ENCODE measurements around the gene CFAP97D2. TPM values are rescaled to one million over a fixed set of nuclear protein-coding genes. Genes with fewer than 3 reads are reported as not detected.

The CFAP97D2 gene
- total and polyA plus RNA-seq, 12 donors, result not detected

DNA sequence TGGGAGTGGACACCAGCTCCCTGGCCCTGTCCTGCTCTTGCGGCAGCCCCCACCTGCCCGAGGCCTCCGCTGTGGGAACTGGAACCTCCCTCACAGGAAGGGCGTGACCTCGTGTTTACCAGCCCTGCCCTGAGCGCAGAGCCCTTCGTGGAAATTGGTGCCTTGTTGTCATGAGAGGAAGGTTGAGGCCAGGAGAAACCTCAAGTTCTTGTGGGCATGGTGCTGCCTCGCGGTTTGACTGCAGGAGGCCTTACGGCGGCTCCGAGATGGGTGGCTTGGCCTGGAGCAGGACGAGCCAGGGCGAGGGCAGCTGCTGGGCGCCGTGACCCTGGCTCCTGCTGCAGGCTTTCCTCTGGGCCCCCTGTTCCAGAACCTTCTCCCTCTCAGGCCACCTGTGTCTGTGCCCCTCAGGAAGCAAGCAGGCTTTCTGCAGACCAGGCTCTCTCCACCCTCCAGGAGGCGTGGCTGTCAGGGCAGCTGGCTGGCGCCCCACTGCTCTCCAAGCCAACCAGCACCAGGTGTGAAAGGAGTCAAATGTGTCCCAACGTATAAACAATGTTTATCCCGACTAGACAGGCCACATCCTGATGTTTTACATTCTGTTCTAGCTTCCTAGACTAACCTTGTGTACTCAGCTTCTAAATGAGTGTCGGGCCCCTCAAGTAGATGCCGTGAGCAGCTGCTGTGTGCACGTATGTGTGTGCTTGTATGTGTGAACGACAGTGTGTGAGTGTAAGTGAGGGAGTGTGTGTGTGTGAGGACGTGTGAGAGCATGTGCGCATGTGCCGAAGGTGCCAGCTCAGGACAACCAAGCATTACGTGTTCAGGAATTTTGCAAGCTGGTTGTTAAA is 36.2 kb upstream of the CFAP97D2 start:
- DNase-seq, result no peak
- Histone ChIP-seq H3K4me3 (no peak overlapping the region), H3K4me1 (peaks cover 0 to 45% (median 0%) of the 10 kb centered on the region in 9 donors), H3K27ac (peak overlapping the region in 1 of 10 donors; percentile 61), H3K36me3 (no peaks in the 10 kb centered on the region), H3K27me3 (peaks cover 0 to 14% (median 0%) of the 10 kb centered on the region in 7 donors), H3K9me3 (no peaks in the 10 kb centered on the region)
- intact Hi-C loops (cut with DNase I), result no loop called here
- TF ChIP-seq, protein P1, sequence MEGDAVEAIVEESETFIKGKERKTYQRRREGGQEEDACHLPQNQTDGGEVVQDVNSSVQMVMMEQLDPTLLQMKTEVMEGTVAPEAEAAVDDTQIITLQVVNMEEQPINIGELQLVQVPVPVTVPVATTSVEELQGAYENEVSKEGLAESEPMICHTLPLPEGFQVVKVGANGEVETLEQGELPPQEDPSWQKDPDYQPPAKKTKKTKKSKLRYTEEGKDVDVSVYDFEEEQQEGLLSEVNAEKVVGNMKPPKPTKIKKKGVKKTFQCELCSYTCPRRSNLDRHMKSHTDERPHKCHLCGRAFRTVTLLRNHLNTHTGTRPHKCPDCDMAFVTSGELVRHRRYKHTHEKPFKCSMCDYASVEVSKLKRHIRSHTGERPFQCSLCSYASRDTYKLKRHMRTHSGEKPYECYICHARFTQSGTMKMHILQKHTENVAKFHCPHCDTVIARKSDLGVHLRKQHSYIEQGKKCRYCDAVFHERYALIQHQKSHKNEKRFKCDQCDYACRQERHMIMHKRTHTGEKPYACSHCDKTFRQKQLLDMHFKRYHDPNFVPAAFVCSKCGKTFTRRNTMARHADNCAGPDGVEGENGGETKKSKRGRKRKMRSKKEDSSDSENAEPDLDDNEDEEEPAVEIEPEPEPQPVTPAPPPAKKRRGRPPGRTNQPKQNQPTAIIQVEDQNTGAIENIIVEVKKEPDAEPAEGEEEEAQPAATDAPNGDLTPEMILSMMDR (IDR thresholded peaks at IDR 0.05), result no peak
- ATAC-seq, result peak in 7 of 8 donors; percentile 23 to 69 (median 46)
- 74 to 85% methylated on average over 28 of the region's 28 CpGs for WGBS, 2 donors

DNA sequence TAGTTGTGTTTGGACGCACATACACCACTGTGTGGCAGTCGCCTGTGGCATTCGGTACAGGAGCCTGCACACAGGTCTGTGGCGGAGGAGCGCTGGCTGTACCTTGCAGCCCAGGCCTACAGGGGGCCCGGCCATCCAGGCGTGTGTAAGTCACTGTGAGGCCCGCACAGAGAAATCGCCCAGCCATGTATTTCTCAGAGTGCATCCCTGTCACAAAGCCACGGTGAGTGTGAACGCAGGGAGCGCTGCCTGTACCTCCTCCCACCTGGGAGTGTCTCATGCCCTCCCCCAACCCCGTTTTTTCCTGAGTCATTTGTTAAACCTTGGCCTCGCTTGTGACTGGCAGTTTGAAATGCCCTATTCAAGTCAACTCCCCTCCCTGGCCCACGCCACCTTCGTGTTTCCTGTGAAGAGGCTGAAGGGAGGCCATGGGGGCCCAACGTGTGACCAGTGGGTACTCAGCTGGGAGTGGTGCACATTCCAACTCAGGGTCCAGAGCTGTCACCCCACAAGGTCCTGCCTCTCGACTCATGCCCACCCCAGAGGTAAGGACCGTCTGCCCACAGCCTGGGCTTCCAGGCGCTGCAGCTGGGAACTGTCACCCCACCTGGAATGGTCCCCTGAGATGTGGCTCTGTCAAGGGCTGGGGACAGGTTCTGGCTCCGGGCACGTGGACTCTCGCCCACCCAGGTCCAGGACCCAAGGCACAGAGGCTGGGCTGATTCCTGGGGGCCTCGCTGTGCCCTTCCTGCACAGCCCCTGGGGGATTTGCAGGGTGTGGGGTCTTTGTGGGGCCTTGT is 35.1 kb upstream of the CFAP97D2 start:
- H3K27ac ChIP-seq, result peak overlapping the region in 1 of 10 donors; percentile 61
- no peak for ATAC-seq
- TF ChIP-seq, protein P1 (IDR thresholded peaks at IDR 0.05), result no peak

DNA sequence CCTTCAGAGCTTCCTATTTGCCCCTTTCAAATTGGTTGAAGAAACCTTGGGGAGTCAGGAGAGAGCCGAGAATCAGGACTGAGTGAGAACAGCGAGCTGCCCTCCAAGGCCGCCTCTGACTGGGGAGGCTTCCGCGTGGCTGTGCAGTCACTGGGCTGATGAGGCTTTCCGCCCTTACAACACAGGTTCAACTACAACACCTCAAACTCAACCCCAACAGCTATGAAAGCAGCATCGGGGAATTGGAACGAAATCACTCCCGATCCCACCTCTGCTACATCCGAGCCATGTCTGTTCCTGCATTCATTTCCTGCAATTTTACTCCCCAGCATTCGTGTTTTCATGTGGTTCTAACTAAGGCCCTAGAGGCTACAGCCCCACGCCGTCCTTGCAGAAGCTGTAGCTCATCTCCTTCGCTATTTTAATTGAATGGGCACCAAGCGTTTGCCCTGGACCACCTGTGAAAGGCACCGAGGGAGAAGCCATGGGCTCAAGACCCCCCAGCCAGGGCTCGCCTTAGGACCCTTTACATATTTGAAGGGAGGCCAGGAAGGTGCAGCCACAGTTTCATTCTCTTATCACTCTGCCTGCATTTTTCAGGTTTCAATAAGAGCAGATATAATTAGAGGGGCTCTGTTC is 34.3 kb upstream of the CFAP97D2 start:
- intact Hi-C loops (cut with DNase I), result no loop called here
- Histone ChIP-seq H3K9me3 (no peaks in the 10 kb centered on the region), H3K4me1 (peaks cover 0 to 54% (median 0%) of the 10 kb centered on the region in 9 donors), H3K27ac (peak overlapping the region in 1 of 10 donors; percentile 61), H3K27me3 (peaks cover 0 to 14% (median 0%) of the 10 kb centered on the region in 7 donors), H3K4me3 (no peak overlapping the region), H3K36me3 (no peaks in the 10 kb centered on the region)
- ATAC-seq (no peak), DNase-seq (no peak)
- TF ChIP-seq, protein P1 (IDR thresholded peaks at IDR 0.05), result no peak
- 87 to 89% methylated on average over 17 of the region's 17 CpGs for WGBS, 2 donors

More for the DNA sequence above, 35.1 kb upstream of the CFAP97D2 start:
- intact Hi-C loops (cut with DNase I), result no loop called here
- no peak for DNase-seq
- peaks cover 0 to 54% (median 0%) of the 10 kb centered on the region in 9 donors for H3K4me1 ChIP-seq
- H3K27me3 ChIP-seq, result peaks cover 0 to 14% (median 0%) of the 10 kb centered on the region in 7 donors
- no peak overlapping the region for H3K4me3 ChIP-seq
- WGBS, 2 donors, result 85% methylated on average over 23 to 24 of the region's 24 CpGs
- no peaks in the 10 kb centered on the region for H3K9me3 ChIP-seq
- no peaks in the 10 kb centered on the region for H3K36me3 ChIP-seq

DNA sequence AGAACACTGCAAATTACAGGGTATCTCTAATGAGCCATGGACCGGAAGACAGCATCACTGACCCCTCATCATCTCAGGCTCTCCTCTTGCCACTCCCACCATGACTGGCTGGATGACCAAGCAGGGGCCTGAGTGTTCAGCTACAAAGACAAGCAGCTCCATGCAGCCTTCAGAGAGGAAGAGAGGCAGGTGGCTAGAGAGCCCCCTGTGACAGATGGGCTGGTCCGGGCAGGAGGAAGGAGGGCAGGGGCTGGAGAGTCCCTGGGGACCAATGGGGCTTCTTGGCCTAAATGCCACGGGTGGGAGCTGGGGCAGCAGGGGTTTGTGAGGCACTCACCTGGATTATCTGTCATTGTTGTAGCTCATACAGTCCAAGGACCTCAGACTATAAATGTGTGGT is 33.8 kb upstream of the CFAP97D2 start:
- no peak for DNase-seq
- 63 to 67% methylated on average over 3 of the region's 3 CpGs for WGBS, 2 donors
- Histone ChIP-seq H3K36me3 (no peaks in the 10 kb centered on the region), H3K4me3 (no peak overlapping the region), H3K27ac (no peak overlapping the region), H3K27me3 (peaks cover 0 to 11% (median 0%) of the 10 kb centered on the region in 7 donors), H3K9me3 (no peaks in the 10 kb centered on the region), H3K4me1 (peaks cover 0 to 52% (median 0%) of the 10 kb centered on the region in 9 donors)
- ATAC-seq, result no peak
- intact Hi-C loops (cut with DNase I), result no loop called here
- TF ChIP-seq, protein P1 (IDR thresholded peaks at IDR 0.05), result no peak
